Astrocyte of the spinal cord (primary cell): ENCODE data around the gene KY.
"Not testable (repeated sequence)": the region's sequence is repeated elsewhere in the genome, so short reads cannot be mapped to it uniquely, and the experiment has no call there.

Experiments used
- DNase-seq: peaks from one replicate; pipeline ENCODE4 v3.0.0; 2011; ENCODE audit warnings: low read depth, low spot score
- H3K4me3 ChIP-seq: 2 replicates; pipeline ENCODE4 v1.5.1; 2011; ENCODE audit warnings: low read depth, mild to moderate bottlenecking, low read length, moderate library complexity
- CTCF ChIP-seq: IDR thresholded peaks from 2 replicates; pipeline ENCODE4 v1.5.1; 2012; ENCODE audit warnings: low read depth, mild to moderate bottlenecking, low read length, inconsistent platforms
- in situ Hi-C: cut with HindIII; loops from 2 replicates; pipeline ENCODE4 v1.10.0; 2017; ENCODE audit warnings: low sequenced_read_pairs

Gene KY

DNA sequence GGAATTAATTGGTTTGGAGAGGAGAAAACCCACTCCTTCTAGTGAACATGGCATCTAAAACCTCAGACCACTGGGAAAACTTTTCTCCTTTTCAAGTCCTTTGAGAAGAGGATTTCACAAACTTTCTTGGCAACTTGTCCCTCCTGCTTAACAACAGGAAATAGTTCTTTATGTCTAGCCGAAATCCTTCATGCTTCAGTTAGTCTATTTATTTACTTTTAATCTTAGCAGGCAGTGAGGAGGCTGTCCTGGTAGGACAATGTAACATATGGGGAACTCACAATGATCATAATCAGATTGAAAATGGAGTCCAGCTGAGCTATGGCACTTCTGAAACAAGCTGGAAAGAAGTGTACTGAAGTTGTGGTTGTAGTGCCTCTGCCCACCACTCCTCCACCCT lies 50.6 kb downstream of the KY start:
- DNase-seq, result peak; percentile 7
- TF ChIP-seq CTCF, result no peak
- no peak overlapping the region for H3K4me3 ChIP-seq
- in situ Hi-C loops, result no loop called here

GRCh38 chr3:134598763-134599545 lies 51.9 kb downstream of the KY start:
- DNase-seq, result no peak
- H3K4me3 ChIP-seq, result no peak overlapping the region
- no peak for TF ChIP-seq CTCF
- in situ Hi-C loops, result no loop called here

DNA sequence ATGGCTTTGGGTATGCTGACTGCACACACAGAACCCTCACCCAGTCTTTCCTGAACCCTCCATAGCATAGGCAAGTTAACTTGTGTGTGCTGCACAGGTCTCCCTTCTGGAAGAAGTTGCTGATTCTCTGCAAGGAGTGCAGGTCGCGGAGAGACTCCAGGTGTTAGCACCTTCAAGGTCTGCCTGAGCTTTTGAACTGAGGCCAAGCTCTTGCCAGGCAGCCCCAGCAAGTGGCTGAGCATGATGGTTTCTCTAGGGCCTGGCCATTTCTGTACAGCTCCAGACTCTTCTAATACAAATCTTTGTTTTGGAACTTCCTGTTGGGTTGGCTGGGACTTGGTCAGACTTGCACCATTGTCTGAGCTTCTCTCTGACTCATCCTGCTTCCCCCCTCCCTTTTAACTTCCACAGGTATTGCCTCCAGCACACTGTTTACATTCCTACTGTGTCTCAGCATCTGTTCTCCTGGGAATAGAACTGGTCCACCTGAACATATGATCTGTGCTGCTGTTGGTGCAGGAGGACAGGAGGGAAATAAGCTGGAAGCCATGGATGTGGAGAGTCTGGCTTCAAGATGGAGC lies 53.3 kb downstream of the KY start:
- no peak overlapping the region for H3K4me3 ChIP-seq
- no peak for TF ChIP-seq CTCF
- no peak for DNase-seq
- in situ Hi-C loops, result no loop called here

DNA sequence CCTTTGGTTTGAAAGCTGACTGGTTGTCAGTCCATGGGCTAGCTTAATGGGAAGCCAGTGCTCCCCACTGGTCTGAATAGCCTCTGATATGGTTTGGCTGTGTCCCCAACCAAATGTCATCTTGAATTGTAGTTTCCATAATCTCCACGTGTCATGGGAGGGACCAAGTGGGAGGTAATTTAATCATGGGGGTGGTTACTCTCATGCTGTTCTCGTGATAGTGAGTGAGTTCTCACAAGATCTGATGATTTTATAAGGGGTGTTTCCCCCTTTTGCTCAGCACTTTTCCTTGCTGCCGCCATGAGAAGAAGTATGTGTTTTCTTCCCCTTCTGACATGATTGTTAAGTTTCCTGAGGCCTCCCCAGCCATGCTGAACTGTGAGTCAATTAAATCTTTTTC lies 55.8 kb downstream of the KY start:
- DNase-seq, H3K4me3 ChIP-seq, in situ Hi-C loops: not testable (repeated sequence)

- in situ Hi-C loops, result no loop called here
- no peak overlapping the region for H3K4me3 ChIP-seq
- no peak for TF ChIP-seq CTCF
These were observed 56.5 kb downstream of the KY start for GRCh38 chr3:134594331-134594741.

GRCh38 chr3:134592806-134593205 lies 58.0 kb downstream of the KY start:
- no peak for DNase-seq
- TF ChIP-seq CTCF, result no peak
- no peak overlapping the region for H3K4me3 ChIP-seq
- in situ Hi-C loops, result no loop called here

More at GRCh38 chr3:134594331-134594741, 56.5 kb downstream of the KY start:
- no peak for DNase-seq

DNA sequence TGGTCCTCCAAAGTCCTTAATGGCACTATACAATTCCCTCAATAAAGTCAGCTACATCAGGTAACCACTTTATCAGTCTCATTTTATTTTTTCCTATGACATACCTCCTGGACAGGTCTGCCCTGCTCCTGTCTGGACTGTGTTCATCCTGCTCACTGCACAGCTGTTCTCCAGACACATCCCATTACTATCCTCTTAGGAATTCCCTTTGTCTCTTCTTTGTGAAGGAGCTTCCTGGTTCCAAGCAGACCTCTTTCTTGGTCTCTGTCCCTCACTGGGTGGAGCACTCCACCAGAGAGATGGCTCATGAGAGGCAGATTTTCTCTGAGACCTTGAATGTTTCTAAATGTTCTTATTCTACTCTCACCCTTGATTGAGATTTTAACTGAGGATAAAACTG lies 60.1 kb downstream of the KY start:
- TF ChIP-seq CTCF, result no peak
- no peak for DNase-seq
- in situ Hi-C loops, result no loop called here
- H3K4me3 ChIP-seq, result no peak overlapping the region
